HK-2 (cell line): ENCODE measurements around the gene CNST.
"Not testable (repeated sequence)": the region's sequence is repeated elsewhere in the genome, so short reads cannot be mapped to it uniquely, and the experiment has no call there.

ENCODE experiments used
- DNase-seq: peaks from one replicate; pipeline ENCODE4 v3.0.0-alpha.2; 2018; ENCODE audit not compliant: unreplicated experiment

CNST gene

DNA sequence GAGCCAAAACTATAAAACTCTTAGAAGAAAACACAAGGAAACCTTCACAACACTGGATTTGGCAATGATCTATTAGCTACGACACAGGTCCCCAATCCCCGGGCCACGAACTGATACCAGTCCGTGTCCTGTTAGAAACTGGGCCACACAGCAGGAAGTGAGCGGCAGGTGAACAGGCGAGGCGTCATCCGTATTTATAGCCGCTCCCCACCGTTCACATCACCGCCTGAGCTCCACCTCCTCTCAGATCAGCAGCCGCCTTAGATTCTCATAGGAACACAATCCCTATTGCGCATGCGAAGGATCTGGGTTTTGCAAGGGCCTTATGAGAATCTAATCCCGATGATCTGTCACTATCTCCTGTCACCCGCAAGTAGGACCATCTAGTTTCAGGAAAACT lies 12.1 kb upstream of the CNST start:
- no peak for DNase-seq

DNA sequence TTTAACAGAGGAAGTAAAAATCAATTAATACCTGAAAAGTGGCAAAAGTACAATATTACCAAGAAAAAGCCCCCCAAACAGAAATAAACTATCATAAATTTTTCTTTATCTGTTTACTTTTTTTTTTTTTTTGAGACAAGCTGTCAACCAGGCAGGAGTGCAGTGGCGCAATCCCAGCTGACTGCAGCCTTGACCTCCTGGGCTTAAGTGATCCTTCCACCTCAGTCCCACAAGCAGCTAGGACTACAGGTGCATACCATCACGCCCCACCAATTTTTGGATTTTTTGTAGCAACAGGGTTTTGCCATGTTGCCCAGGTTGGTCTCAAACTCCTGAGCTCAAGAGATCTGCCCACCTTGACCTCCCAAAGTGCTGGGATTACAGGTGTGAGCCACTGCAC lies 8.2 kb upstream of the CNST start:
- no peak for DNase-seq

DNA sequence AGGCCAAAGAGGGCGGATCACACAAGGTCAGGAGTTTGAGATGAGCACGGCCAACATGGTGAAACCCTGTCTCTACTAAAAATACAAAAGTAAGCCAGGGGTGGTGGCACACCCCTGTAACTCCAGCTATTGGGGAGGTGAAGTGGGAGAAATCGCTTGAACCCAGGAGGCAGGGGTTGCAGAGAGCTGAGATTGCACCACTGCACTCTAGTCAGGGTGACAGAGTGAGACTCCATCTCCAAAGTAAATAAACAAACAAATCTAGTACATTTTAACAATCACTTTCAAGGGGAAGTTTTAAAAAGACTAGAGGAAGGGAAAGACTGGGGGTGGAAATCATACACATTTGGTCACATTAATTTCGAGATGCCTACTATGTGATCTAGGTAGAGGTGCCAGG lies 6.9 kb upstream of the CNST start:
- no peak for DNase-seq

DNA sequence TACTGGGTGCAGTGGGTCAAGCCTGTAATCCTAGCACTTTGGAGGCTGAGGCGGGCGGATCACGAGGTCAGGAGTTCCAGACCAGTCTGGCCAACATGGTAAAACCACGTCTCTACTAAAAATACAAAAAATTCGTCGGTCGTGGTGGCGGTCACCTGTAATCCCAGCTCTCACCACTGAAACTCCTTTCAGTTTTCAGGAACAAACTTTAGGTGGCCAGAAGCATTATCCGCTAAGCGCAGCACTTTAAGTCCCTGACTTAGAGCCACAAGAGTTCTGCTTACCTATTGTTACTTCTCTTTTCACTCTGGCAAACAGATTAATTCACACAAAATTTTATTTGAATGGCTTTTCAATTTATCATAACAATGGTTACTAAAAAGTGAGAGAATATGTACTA lies 5.4 kb upstream of the CNST start:
- DNase-seq, result not testable (repeated sequence)

DNA sequence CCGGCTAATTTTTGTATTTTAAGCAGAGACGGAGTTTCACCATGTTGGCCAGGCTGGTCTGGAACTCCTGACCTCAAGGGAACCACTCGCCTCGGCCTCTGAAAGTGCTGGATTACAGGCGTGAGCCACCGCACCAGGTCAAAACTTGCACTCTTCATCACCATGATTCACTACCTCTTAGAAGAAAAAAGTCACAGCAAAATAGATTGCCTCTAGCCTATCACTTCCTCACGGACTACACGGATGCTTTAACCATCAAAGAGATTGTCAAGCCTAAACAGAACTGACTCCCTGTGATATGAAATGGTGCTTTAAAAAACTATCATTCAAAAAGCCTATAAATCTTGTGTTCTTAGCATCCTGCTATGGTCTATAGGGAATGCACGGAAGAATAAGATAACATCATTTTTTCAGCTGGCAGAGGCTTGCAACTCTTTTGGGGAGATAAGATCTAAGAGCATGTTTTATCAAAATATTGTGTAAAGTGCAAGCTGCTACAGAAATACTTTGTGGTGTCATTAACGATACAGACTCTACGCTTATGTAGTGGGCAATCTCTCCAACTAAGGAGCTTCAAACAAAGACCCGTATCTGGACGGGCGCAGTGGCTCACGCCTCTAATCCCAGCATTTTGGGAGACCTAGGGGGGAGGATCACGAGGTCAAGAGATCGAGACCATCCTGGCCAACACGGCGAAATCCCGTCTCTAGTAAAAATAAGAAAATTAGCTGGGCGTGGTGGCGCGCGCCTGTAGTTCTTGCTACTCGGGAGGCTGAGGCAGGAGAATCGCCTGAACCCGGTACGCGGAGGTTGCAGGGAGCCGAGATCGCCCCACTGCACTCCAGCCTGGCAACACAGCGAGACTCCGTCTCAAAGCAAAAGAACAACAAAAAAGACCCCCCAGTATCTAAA lies 1.2 kb upstream of the CNST start:
- peak; percentile 17 for DNase-seq

DNA sequence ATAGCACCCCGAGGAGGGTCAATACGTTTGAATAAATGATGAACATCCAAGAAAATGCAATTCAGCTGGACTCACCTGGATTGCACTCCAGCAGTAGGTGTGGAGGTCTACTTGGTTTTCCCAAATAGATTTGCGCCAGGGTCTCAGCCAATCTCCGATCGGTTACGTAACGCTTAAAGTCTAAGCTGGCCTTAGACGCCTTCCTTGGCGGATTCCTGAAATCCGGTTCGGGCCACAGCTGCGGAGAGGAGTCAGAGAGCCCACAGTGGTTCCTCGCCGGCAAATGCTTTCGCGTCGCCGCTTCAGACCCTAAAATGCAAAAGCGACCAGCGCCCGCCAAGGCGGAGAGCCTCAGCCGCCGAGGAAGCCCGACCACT lies 517 bp upstream of the CNST start:
- DNase-seq, result no peak

DNA sequence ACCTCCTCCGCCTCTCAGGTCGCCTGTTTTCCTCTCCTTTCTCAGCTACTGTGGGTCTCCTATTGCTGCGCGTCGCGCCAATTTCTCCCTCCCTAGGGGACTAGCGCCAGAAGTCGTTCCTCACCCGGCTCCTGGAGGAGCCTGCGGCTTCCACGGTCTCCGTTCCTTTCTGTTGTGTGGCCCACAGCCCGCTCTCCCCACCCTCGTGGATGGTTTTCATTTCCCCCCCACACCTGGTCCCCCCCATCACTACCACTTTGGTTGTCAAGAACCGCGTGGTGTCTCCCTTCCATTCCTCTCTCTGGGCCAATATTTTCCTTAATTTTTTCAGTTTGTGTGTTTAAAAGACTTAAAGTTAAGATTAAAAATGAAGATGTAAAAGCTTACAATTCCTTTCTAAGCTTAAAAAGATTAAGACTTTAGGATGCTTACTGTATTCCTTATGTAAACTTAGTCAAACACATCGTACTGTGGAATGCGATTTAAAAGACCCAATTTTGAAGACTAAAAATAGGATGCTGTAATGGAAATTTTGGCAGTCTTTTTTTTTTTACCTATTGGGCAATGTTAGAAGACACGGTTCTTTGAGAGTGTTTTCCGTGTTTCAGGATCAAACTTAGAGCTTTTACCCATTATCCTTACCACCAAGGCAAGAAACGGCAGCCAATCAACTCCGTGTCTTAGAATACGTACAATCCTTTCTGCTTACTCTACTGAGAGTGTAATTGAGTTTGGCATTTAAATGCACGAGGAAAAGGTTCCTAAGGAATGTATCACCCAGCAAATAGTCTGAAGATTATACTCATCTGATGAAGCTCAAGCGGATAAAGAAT lies 773 bp downstream of the CNST start:
- DNase-seq, result no peak

DNA sequence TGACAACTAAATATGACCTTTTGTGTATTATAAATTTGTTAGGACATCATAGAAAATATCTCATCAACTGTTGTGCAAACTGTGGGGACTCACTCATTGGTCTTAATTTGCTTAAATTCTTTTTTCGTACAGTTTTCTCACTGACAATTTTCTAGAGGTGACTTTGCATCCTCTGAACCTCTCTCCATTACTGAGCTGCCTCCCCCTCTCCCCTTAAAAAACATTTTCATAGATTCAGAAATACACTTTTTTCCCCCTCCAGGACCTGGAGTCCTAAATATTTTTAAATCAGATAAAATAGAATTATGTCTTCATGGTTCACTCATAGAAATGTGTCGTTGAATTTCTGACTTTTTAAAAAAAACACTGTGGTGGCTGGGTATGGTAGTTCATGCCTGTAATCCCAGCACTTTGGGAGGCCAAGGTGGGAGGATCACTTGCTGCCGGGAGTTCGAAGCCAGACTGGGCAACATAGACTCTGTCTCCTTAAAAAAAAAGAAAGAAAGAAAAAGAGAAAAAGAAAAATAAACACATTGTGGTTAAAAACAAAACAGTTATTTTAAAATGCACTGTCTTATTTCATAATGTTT lies 1.5 kb downstream of the CNST start:
- no peak for DNase-seq

DNA sequence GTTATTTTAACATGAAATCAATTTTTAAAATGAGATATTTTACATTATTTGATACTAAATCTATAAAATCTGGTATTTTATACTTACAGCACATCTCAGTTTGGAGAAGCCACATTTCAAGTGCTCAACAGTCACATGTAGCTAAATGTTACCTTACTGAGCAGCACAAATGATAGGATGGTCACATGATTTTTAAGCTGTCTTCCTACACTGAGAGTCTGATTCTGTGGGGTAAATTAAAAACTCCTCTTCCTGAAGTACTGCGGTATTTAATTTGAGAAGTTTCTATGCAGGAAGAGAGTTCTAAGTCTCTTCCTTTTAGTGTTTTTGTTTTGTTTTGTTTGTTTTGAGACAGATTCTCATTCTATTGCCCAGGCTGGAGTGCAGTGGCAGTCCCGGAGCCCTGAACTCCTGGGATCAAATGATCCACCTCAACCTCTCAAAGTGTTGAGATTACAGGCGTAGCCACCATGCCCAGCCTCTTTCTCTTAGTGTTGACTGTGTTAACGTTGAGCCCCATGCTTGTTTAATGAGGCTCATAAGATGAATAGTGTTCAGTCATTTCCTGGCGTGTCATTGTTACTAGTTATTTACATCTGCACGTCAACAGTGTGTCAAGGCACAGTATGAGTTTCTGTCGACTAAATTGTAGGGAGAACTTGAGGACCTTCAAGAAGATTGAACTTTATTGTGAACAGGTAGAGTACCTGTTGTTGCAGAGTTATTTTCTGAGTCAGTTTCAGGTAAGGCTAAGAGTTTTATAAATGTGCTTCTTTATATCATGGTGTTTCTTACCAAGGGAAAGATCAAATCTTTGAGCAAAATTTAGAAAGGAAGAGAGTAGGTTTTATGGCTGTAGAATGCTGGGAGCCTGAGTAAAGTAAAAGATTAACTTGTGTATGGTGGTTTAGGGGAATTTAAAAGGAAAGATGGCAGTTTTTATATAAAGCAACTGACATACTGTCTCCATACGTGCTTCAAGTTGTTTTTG lies 3.3 kb downstream of the CNST start:
- DNase-seq, result no peak

DNA sequence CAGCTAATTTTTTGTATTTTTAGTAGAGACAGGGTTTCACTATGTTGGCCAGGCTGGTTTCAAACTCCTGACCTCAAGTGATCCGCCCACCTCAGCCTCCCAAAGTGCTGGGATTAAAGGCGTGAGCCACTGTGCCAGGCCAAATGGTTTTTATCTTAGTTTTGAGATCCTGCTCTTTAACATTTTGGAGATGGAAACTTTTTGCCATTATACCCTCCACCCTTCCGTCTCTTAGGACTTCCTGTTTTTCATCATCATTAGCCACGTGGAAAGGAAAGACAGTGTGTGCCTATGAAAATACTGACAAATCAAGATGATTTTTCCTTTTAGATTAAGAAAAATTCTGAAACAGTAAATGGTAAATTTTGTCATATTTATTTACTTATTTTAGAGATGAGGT lies 5.1 kb downstream of the CNST start:
- not testable (repeated sequence) for DNase-seq

DNA sequence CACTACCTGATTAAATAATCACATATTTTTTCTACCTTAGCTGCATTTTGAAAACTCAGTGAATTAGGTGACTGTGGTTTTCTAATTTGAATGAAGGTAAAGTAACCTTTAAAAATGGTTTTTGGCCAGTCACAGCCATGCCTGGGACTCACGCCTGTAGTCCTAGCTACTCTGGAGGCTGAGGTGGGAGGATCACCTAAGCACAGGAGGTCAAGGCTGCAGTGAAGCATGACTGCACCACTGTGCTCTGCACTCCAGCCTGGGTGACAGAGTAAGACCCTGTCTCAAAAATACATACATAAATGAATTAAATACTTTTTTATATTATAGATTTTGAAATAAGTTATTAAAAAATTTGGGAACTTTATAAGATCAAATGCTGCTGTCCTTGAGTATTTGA lies 5.7 kb downstream of the CNST start:
- no peak for DNase-seq

DNA sequence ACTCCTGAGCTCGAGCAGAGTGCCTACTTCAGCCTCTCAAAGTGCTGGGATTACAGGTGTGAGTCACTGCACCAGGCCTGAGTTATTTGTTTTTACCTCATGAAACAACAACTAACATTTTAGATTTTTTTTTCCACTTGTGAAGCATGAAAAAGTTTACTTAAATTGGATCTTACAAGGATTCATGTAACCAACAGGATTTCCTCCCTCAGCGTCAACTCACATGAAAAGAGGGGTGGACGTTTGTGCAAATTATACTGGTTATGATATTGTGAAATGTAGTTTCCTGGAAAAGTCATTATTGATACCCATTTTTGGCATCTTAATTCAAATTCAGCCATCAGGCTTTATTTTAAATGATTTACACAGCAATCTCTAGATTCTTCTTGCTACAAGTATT lies 6.5 kb downstream of the CNST start:
- DNase-seq, result no peak

DNA sequence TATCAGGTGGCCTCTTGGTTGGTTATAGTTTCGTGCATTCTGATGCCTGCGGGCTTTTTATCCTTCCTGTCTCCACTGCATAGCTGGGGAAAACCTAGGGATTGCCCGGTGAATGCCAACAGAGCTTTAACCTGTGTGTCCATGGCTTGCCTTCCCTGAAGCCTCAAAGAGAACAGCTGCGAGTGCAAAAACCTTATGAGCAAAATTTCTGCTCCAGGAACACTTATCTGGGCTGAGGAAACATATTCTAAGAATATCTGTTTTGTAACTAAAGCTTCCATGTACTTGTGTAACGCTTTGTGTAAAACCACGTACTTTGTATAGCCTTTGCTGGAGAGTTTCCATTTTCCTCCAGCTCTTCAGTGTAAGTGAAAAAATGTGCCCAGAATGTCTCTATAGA lies 7.2 kb downstream of the CNST start:
- no peak for DNase-seq

DNA sequence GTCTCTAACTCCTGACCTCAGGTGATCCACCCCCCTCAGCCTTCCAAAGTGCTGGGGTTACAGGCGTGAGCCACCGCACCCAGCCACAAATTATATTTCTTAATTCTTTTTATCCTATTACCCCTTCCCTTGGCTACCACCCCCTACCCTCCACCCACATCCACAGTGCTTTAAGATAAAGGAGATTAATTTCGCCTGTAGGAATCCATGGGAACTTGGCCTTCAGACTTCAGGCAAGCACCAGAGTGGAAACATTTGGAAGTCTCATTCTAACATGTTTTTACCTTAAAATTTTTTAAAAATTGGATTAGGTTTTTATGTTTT lies 10.4 kb downstream of the CNST start:
- no peak for DNase-seq

DNA sequence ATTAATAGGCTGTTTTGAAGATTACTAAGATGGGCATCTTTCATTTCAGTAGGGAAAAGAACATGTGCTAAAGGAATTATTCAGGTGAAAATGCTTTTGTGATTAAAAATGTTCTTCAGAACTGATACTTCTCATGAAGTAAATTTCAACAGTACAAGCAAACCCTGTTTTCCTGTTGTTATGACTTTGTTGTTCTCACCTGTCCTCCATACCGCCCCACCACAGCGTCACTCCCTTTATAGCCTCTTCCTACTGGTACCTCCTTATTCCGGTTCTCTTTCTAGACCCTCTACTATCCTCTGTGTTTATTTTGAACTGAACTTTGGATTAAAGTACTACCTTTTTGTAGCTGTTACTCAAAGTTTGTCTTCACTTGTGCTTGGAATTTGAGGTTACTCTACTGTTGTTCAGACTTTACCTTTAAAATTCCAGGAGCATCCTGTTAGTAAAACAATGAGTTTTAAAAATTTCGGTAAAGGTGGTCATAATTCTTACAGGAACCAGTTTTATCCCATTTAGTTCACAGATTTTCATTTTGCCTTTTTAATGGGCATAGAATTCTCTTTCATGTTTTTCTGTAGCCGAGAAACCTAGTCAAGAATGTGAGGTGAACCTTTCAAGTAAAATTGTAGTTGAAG lies 10.9 kb downstream of the CNST start:
- DNase-seq, result no peak

DNA sequence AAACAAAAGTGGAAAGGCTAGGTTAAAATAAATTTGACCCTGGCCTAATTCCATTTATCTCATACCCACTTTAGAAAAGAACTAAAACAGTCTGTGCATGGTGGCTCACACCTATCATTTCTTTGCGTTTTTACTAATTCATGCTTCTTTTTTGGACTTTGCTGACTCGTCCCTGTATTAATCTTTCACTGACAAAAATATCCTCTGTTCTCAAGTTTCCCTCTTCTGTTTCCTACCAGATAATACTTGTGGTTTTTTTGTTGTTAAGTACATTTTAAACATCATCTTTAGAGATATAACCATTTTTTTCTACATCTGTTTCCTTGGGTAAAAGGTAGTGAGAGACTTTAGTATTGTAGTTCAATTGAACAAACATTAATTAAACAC lies 11.5 kb downstream of the CNST start:
- no peak for DNase-seq

DNA sequence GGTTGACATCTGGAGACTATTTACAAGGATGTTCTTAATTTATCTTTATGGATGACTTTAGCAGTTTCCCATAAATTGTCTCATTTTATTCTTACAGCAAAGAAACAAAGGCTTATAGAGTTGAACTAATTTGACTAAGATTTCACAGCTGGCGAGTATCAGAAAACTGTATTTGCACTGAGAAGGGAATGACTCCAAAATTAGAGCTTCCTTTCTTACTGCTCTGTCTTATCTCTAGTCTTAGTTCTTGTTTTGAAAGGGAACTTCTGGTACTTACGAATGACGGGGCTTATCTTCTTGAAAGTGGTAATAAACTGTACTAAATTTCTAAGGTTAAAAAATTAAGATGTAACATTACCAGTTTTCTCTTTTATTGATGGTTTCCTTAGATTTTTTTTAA lies 13.6 kb downstream of the CNST start:
- DNase-seq, result no peak

DNA sequence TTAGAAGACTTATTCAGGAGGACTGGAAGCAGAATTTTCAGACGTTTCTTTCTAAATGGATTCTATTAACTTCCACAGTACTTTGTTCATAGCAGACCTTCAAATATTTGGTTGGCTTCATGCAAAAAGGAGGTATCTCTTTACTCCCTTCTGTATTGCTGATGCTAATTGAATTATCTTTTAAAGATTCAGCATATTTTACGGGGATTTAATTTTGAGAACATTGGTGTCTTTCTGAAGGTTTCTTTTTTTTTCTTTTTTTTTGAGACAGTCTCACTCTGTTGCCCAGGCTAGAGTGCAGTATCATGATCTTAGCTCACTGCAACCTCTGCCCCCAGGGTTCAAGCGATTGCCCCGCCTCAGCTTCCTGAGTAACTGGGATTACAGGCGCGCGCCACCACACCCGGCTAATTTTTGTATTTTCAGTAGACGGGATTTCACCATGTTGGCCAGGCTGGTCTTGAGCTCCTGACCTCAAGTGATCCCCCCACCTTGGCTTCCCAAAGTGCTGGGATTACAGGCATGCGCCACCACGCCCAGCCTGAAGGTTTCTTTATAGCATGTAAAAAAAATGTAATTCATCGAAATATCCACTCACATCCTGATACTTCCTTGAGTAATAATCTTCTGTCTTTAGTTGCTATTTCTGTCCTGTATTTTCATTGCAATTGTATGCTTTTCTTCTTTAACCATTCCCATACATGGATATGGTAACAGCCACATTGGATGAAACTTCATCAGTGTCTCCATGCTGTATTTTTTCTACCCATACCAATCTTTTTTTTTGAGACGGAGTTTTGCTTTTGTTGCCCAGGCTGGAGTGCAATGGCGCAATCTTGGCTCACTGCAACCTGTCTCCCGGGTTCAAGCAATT lies 14.5 kb downstream of the CNST start:
- DNase-seq, result no peak

DNA sequence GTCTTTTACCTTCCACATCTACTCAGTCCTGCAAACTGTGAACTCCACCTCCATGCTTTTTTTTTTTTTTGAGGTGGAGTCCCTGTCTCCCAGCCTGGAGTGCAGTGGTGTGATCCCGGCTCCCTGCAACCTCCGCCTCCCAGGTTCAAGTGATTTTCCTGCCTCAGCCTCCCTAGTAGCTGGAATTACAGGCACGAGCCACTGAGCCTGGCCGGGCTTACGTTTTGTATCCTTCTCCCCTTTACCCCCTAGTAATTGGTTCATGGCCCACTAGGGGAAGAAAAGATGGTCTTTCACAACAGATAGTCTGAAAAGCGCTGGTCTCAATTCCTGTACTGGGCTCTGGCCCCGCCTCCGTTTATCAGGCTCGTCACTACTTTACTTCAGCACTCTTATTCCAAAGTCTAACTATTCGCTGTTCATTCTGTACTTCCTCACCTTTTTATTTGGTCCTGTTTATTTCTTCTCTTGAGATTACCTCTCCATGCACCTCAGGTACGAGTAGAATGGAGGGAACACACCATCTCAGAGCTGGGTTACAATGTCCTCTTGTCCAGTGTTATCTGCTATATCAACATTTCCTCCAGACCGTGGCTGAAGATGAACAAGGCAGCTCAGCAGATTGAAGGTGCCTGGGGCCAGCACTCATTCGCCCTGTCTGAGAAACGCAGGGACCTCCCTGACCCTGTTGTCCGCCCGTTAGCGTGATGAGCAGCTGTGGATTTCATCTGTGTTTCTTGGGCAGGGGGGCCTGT lies 16.2 kb downstream of the CNST start:
- DNase-seq, result no peak

DNA sequence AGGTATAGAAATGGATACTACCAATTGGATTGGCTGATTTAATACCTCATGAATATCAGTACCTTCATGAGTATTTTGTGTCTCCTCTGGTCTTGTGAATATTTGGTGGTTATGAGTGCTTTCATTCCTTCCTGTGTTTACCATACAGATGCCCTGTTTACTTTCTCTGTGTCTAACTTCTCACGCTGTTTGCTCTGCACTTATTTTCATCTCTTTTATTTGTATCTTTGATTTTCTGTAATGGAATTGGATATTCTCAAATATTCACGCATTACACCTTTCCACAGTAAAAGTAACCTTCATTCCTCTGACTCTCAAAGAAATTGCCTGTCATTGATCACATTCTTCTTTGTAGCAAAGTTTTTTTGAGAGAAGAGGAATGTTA lies 16.8 kb downstream of the CNST start:
- DNase-seq, result no peak
